ENCODE data around the gene SMARCAL1.

The SMARCAL1 gene

GRCh38 chr2:216480221-216480620 is 67.9 kb downstream of the SMARCAL1 start:
- TF ChIP-seq USF1 (IDR thresholded peaks at IDR 0.05) = no peak
- TF ChIP-seq RAD21 (IDR thresholded peaks at IDR 0.05; ENCODE audit: low read depth) = no peak
- TF ChIP-seq CEBPB (IDR thresholded peaks at IDR 0.05) = no peak
- TF ChIP-seq TAF1 (IDR thresholded peaks at IDR 0.05; ENCODE audit: low read depth) = no peak
- TF ChIP-seq MAX (IDR thresholded peaks at IDR 0.05) = no peak
- no peak for TF ChIP-seq NFIC (IDR thresholded peaks at IDR 0.05)
- no peak for TF ChIP-seq YY1 (IDR thresholded peaks at IDR 0.05; ENCODE audit: low read depth)
- TF ChIP-seq ZBTB7A (IDR thresholded peaks at IDR 0.05; ENCODE audit: low read depth) = no peak
- no peak for TF ChIP-seq EP300 (IDR thresholded peaks at IDR 0.05; ENCODE audit: borderline replicate concordance)
- no peak for TF ChIP-seq FOXM1 (IDR thresholded peaks at IDR 0.05; ENCODE audit: borderline replicate concordance, low read depth)
- TF ChIP-seq REST (IDR thresholded peaks at IDR 0.05; ENCODE audit: low read depth) = no peak
- TF ChIP-seq CREB1 (IDR thresholded peaks at IDR 0.05; ENCODE audit: low read depth) = no peak
- no peak for TF ChIP-seq TEAD4 (IDR thresholded peaks at IDR 0.05)
- no peak for TF ChIP-seq EGR1 (IDR thresholded peaks at IDR 0.05)
- no peak for TF ChIP-seq TCF12 (IDR thresholded peaks at IDR 0.05; ENCODE audit: low read depth)

- TF ChIP-seq USF1 (IDR thresholded peaks at IDR 0.05) = no peak
- TF ChIP-seq YY1 (IDR thresholded peaks at IDR 0.05; ENCODE audit: low read depth) = no peak
- no peak for TF ChIP-seq REST (IDR thresholded peaks at IDR 0.05; ENCODE audit: low read depth)
- TF ChIP-seq TAF1 (IDR thresholded peaks at IDR 0.05; ENCODE audit: low read depth) = no peak
- no peak for TF ChIP-seq EP300 (IDR thresholded peaks at IDR 0.05; ENCODE audit: borderline replicate concordance)
- no peak for TF ChIP-seq NFIC (IDR thresholded peaks at IDR 0.05)
- TF ChIP-seq ZBTB7A (IDR thresholded peaks at IDR 0.05; ENCODE audit: low read depth) = no peak
- no peak for TF ChIP-seq CREB1 (IDR thresholded peaks at IDR 0.05; ENCODE audit: low read depth)
- TF ChIP-seq CEBPB (IDR thresholded peaks at IDR 0.05) = no peak
- no peak for TF ChIP-seq MAX (IDR thresholded peaks at IDR 0.05)
- no peak for TF ChIP-seq TEAD4 (IDR thresholded peaks at IDR 0.05)
- no peak for TF ChIP-seq EGR1 (IDR thresholded peaks at IDR 0.05)
- TF ChIP-seq TCF12 (IDR thresholded peaks at IDR 0.05; ENCODE audit: low read depth) = no peak
- no peak for TF ChIP-seq FOXM1 (IDR thresholded peaks at IDR 0.05; ENCODE audit: borderline replicate concordance, low read depth)
- TF ChIP-seq RAD21 (IDR thresholded peaks at IDR 0.05; ENCODE audit: low read depth) = no peak
Measured at GRCh38 chr2:216482640-216483039, 70.4 kb downstream of the SMARCAL1 start.

GRCh38 chr2:216485237-216485636 is 73.0 kb downstream of the SMARCAL1 start:
- TF ChIP-seq TCF12 (IDR thresholded peaks at IDR 0.05; ENCODE audit: low read depth) (no peak), USF1 (IDR thresholded peaks at IDR 0.05) (no peak), TAF1 (IDR thresholded peaks at IDR 0.05; ENCODE audit: low read depth) (no peak), CREB1 (IDR thresholded peaks at IDR 0.05; ENCODE audit: low read depth) (no peak)

GRCh38 chr2:216485745-216486144 is 73.5 kb downstream of the SMARCAL1 start:
- TF ChIP-seq ZBTB7A (IDR thresholded peaks at IDR 0.05; ENCODE audit: low read depth) = no peak
- no peak for TF ChIP-seq MAX (IDR thresholded peaks at IDR 0.05)
- TF ChIP-seq EGR1 (IDR thresholded peaks at IDR 0.05) = no peak
- no peak for TF ChIP-seq TCF12 (IDR thresholded peaks at IDR 0.05; ENCODE audit: low read depth)
- no peak for TF ChIP-seq RAD21 (IDR thresholded peaks at IDR 0.05; ENCODE audit: low read depth)
- TF ChIP-seq EP300 (IDR thresholded peaks at IDR 0.05; ENCODE audit: borderline replicate concordance) = no peak
- no peak for TF ChIP-seq CREB1 (IDR thresholded peaks at IDR 0.05; ENCODE audit: low read depth)
- TF ChIP-seq CEBPB (IDR thresholded peaks at IDR 0.05) = no peak
- no peak for TF ChIP-seq FOXM1 (IDR thresholded peaks at IDR 0.05; ENCODE audit: borderline replicate concordance, low read depth)
- no peak for TF ChIP-seq USF1 (IDR thresholded peaks at IDR 0.05)
- no peak for TF ChIP-seq TAF1 (IDR thresholded peaks at IDR 0.05; ENCODE audit: low read depth)
- no peak for TF ChIP-seq NFIC (IDR thresholded peaks at IDR 0.05)
- TF ChIP-seq TEAD4 (IDR thresholded peaks at IDR 0.05) = no peak

- TF ChIP-seq TCF12 (IDR thresholded peaks at IDR 0.05; ENCODE audit: low read depth) (no peak), EGR1 (IDR thresholded peaks at IDR 0.05) (no peak), CREB1 (IDR thresholded peaks at IDR 0.05; ENCODE audit: low read depth) (no peak)
Measured at GRCh38 chr2:216486271-216486670, 74.0 kb downstream of the SMARCAL1 start.

Data from Ishikawa (cell line).